Central memory CD8-positive, alpha-beta T cell (primary cell): ENCODE results near the gene TBXAS1.

Experiments
- ATAC-seq: fragments of 150-1000 bp; cut with Tn5 transposase; replicated peaks from 2 replicates; pipeline ENCODE4 v1.10.0; 2022; ENCODE audit warnings: mild to moderate bottlenecking, moderate FRiP score, moderate number of reproducible peaks; ENCODE audit not compliant: poor library complexity, severe bottlenecking; ENCODE audit errors: extremely low read depth
- DNase-seq, 2 donors: peaks; one replicate each; pipeline ENCODE4 v3.0.0; 2021; ENCODE audit warnings: low spot score in 2 of 2
- H3K27ac Mint-ChIP-seq: one replicate; pipeline ENCODE4 v1.8.0; 2022; ENCODE audit warnings: low read depth, mild to moderate bottlenecking, moderate library complexity, mixed read lengths
- H3K27me3 Mint-ChIP-seq: one replicate; pipeline ENCODE4 v1.8.0; 2022; ENCODE audit warnings: mixed read lengths
- H3K36me3 Mint-ChIP-seq: one replicate; pipeline ENCODE4 v1.8.0; 2022; ENCODE audit warnings: mild to moderate bottlenecking, moderate library complexity, mixed read lengths; ENCODE audit not compliant: insufficient read depth
- H3K4me1 Mint-ChIP-seq: one replicate; pipeline ENCODE4 v1.8.0; 2022; ENCODE audit warnings: mixed read lengths
- H3K4me3 Mint-ChIP-seq: one replicate; pipeline ENCODE4 v1.8.0; 2022; ENCODE audit warnings: mild to moderate bottlenecking, moderate library complexity, mixed read lengths
- H3K9me3 Mint-ChIP-seq: one replicate; pipeline ENCODE4 v1.8.0; 2022; ENCODE audit warnings: mixed read lengths

TBXAS1 gene

GRCh38 chr7:139976838-139977656 is 148.0 kb downstream of the TBXAS1 start:
- Mint-ChIP-seq H3K4me3 (no peak overlapping the region), H3K9me3 (no peaks in the 10 kb centered on the region), H3K36me3 (no peaks in the 10 kb centered on the region), H3K4me1 (peaks cover 7% of the 10 kb centered on the region), H3K27me3 (peaks cover 29% of the 10 kb centered on the region), H3K27ac (no peak overlapping the region)
- DNase-seq: no peak
- no peak for ATAC-seq

DNA sequence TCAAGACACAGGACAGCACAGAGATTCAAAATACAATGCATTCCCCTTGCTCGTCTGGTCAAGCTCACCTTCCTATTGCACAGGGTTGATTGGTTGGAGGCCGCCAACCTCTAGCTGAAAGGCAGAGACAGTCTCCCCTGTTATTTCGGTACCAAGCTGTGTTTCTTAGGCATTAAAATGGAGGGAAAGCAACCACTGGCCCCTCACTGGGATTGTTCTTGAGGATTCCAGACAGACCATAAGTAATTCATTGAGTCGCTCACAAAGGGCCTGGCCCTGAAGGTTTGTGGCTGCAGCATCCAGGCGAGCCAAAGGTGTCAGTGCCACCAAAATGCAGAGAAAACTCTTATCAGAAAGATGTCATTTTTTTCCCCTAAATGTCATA is 152.4 kb downstream of the TBXAS1 start:
- Mint-ChIP-seq H3K27me3 (peaks cover 20% of the 10 kb centered on the region), H3K4me1 (peaks cover 7% of the 10 kb centered on the region), H3K36me3 (no peaks in the 10 kb centered on the region), H3K9me3 (no peaks in the 10 kb centered on the region), H3K27ac (no peak overlapping the region), H3K4me3 (peak overlapping the region; percentile 34)
- ATAC-seq: no peak
- DNase-seq: no peak

DNA sequence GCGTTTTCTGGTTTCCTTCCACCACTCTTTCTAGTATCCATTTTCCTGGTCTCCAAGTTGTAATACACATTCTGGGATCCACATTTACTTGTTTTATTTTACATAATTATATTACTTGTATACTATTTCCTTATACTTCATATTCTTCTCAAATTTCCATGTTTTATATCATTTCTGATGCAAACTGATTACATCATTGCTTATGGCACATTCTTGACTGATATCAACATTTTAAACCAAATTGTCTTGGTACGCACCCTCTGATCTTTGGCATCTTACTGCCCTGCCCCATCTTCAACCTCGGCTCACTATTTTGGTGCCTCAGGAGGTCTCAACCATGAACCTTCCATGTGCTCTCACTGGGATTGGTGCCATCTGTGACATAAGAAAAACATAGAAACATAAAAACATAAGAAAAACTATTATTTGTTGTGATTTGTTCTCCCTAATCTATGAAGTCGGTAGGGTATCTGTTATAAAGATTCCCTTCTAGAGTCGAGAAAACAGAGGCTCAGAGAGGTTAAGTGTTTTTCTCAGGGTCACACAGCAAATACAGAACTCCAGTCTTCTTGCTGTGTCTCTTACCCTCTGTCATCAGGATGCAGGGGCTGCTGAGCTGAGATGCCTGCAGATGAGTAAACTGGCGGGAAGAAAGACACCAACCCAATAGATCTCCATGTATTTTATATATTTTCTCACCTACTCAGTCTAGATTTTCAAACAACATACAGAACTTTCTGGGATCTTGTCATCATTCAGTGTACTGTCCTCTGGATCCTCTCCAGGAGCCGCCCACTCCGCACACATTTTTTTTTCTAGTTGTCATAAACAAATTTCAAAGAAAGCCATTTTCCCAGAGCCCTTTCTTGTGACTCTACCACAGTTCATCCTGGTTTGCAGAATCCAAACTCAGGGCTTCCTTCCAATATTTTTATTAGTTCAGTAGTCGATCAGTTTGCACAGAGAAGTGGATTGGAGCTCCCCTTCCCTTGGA is 154.2 kb downstream of the TBXAS1 start:
- H3K27me3 Mint-ChIP-seq: peaks cover 20% of the 10 kb centered on the region
- ATAC-seq (no peak), DNase-seq (no peak)
- peaks cover 7% of the 10 kb centered on the region for H3K4me1 Mint-ChIP-seq
- H3K4me3 Mint-ChIP-seq: no peak overlapping the region
- H3K36me3 Mint-ChIP-seq: no peaks in the 10 kb centered on the region
- no peaks in the 10 kb centered on the region for H3K9me3 Mint-ChIP-seq
- no peak overlapping the region for H3K27ac Mint-ChIP-seq

- peaks cover 20% of the 10 kb centered on the region for H3K27me3 Mint-ChIP-seq
- no peaks in the 10 kb centered on the region for H3K36me3 Mint-ChIP-seq
- H3K4me3 Mint-ChIP-seq: no peak overlapping the region
- no peaks in the 10 kb centered on the region for H3K9me3 Mint-ChIP-seq
- ATAC-seq (no peak), DNase-seq (no peak)
- H3K4me1 Mint-ChIP-seq: peaks cover 7% of the 10 kb centered on the region
- H3K27ac Mint-ChIP-seq: peak overlapping the region; percentile 68
Measured at GRCh38 chr7:139984642-139985539, 155.8 kb downstream of the TBXAS1 start.

DNA sequence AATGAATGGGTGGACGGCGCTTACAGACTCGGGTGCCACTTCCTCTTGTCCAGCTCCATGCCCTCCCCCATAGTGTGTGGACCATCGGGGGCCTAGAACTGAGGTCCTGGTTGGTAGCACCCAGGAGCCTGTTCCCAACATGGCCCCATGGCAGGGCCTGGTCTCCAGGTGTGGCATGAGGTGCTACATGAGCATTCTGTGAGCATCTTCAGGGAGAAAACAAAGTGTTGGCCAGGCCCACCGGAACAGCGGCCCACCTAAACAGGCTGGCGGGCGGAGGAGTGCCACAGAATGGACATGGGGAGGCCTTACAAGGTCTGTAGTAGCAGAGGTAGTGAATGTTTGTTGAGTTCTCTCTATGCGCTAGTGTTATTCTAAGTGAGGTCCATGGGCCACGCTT is 156.7 kb downstream of the TBXAS1 start:
- Mint-ChIP-seq H3K4me3 (no peak overlapping the region), H3K4me1 (peaks cover under 1% of the 10 kb centered on the region), H3K9me3 (no peaks in the 10 kb centered on the region), H3K27ac (no peak overlapping the region), H3K36me3 (no peaks in the 10 kb centered on the region), H3K27me3 (peaks cover 20% of the 10 kb centered on the region)
- DNase-seq (no peak), ATAC-seq (no peak)

GRCh38 chr7:139987691-139988516 is 158.8 kb downstream of the TBXAS1 start:
- peaks cover 20% of the 10 kb centered on the region for H3K27me3 Mint-ChIP-seq
- no peak overlapping the region for H3K4me3 Mint-ChIP-seq
- no peaks in the 10 kb centered on the region for H3K9me3 Mint-ChIP-seq
- no peak for ATAC-seq
- H3K36me3 Mint-ChIP-seq: no peaks in the 10 kb centered on the region
- H3K4me1 Mint-ChIP-seq: no peaks in the 10 kb centered on the region
- no peak overlapping the region for H3K27ac Mint-ChIP-seq
- no peak for DNase-seq

DNA sequence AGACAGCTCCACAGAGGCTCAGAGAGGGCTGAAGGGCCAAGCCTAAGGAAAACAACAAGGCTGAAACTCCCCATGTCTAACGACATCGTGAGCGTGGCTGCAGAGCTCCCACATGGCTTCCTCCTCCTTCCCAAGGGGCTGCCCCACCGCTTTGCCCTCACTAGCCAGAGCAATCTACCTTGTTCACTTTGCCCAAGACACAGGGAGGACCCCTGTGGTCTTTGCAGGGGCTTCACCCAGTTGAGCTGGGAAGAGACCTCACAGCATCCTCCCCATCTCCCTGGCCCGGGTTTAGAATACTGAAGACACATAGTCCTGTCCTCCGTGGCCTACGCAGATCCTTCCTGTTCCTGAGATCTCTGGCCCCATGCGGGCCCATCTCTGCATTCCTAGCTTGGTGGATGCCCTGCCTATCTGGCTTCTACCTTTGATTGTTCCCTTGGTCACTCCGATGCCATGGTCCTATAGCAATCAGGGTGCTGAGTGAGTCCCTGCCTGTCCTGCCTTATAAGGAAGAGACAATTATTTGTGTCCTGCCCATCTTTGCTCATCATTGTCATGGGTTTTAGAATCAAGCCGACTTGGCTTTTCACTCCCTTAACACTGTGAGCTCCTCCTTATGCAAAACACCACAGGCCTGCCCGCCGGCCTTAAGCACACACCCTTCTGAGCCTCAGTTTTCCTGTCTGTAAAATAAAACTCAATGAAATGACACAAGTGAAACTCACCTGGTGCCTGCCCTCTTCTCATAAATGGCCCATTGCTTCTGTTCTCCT is 160.5 kb downstream of the TBXAS1 start:
- H3K27me3 Mint-ChIP-seq: peaks cover 4% of the 10 kb centered on the region
- H3K9me3 Mint-ChIP-seq: no peaks in the 10 kb centered on the region
- ATAC-seq (no peak), DNase-seq (no peak)
- H3K4me3 Mint-ChIP-seq: no peak overlapping the region
- H3K27ac Mint-ChIP-seq: no peak overlapping the region
- no peaks in the 10 kb centered on the region for H3K36me3 Mint-ChIP-seq
- no peaks in the 10 kb centered on the region for H3K4me1 Mint-ChIP-seq

- no peak for ATAC-seq
Measured at GRCh38 chr7:139990142-139990535, 161.1 kb downstream of the TBXAS1 start.

GRCh38 chr7:139990571-139991268 is 161.7 kb downstream of the TBXAS1 start:
- no peaks in the 10 kb centered on the region for H3K4me1 Mint-ChIP-seq
- no peak overlapping the region for H3K27ac Mint-ChIP-seq
- no peak overlapping the region for H3K4me3 Mint-ChIP-seq
- DNase-seq (no peak), ATAC-seq (no peak)
- H3K36me3 Mint-ChIP-seq: no peaks in the 10 kb centered on the region
- peaks cover 4% of the 10 kb centered on the region for H3K27me3 Mint-ChIP-seq
- no peaks in the 10 kb centered on the region for H3K9me3 Mint-ChIP-seq

More at GRCh38 chr7:139990142-139990535, 161.1 kb downstream of the TBXAS1 start:
- DNase-seq: no peak
- Mint-ChIP-seq H3K9me3 (no peaks in the 10 kb centered on the region), H3K27me3 (no peaks in the 10 kb centered on the region), H3K27ac (no peak overlapping the region), H3K4me3 (no peak overlapping the region), H3K4me1 (no peaks in the 10 kb centered on the region), H3K36me3 (no peaks in the 10 kb centered on the region)

DNA sequence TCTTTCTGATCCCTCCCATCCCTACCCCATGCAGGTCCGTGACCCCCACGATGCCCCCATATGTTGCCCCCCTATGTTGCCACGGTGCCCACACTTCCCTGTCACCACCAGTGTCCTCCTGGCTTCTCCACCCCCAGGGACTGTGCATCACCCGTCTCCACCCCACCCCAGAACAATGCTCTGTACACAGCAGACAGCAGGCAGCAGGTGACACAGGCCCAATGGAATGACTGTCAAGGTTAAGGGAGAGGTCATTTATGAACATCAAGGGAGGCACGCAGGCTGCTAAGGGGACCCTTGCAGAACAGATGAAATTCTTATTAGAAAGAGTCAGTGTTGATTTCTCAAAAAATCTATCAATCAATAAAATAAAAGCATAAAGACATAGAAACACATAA is 162.2 kb downstream of the TBXAS1 start:
- ATAC-seq (no peak), DNase-seq (no peak)
- Mint-ChIP-seq H3K4me1 (no peaks in the 10 kb centered on the region), H3K4me3 (no peak overlapping the region), H3K27ac (no peak overlapping the region), H3K27me3 (peaks cover 10% of the 10 kb centered on the region), H3K9me3 (no peaks in the 10 kb centered on the region), H3K36me3 (no peaks in the 10 kb centered on the region)
